ENCODE data around the gene DARS1.

GRCh38 chr2:135985018-135985825, at the start of gene DARS1:
- TF ChIP-seq, protein P1, sequence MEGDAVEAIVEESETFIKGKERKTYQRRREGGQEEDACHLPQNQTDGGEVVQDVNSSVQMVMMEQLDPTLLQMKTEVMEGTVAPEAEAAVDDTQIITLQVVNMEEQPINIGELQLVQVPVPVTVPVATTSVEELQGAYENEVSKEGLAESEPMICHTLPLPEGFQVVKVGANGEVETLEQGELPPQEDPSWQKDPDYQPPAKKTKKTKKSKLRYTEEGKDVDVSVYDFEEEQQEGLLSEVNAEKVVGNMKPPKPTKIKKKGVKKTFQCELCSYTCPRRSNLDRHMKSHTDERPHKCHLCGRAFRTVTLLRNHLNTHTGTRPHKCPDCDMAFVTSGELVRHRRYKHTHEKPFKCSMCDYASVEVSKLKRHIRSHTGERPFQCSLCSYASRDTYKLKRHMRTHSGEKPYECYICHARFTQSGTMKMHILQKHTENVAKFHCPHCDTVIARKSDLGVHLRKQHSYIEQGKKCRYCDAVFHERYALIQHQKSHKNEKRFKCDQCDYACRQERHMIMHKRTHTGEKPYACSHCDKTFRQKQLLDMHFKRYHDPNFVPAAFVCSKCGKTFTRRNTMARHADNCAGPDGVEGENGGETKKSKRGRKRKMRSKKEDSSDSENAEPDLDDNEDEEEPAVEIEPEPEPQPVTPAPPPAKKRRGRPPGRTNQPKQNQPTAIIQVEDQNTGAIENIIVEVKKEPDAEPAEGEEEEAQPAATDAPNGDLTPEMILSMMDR (conservative IDR thresholded peaks at IDR 0.05; ENCODE audit: low read length): no peak
- no peak for TF ChIP-seq EZH2phosphoT487 (IDR thresholded peaks at IDR 0.05; ENCODE audit: borderline replicate concordance)
